B cell (primary cell): ENCODE measurements around the gene OR1Q1. TPM values are rescaled to one million over a fixed set of nuclear protein-coding genes. Genes with fewer than 3 reads are reported as not detected.

Source experiments
- ATAC-seq: fragments of 200-7000 bp; cut with Tn5 transposase; one replicate; pipeline ENCODE4 v1.10.0; 2021; ENCODE audit warnings: low read depth, mild to moderate bottlenecking, moderate number of reproducible peaks, moderate library complexity
- CTCF ChIA-PET: fragments of 350-600 bp; sonication (Branson Sonifier 250); formaldehyde crosslinking; loops from one replicate; lab custom pipeline; 2021; ENCODE audit warnings: antibody characterized with exemption, inconsistent platforms; lab: Charles Lee
- POLR2A ChIA-PET: fragments of 350-600 bp; sonication (Branson Sonifier 250); formaldehyde crosslinking; loops from one replicate; lab custom pipeline; 2021; ENCODE audit warnings: antibody characterized with exemption; lab: Charles Lee
- DNase-seq: peaks from one replicate; pipeline ENCODE4 v3.0.0; 2013
- H2AFZ ChIP-seq: 2 replicates; pipeline ENCODE4 v1.6.1; 2012; ENCODE audit warnings: mild to moderate bottlenecking, low read depth, low read length; ENCODE audit not compliant: insufficient read depth, poor library complexity, severe bottlenecking
- H3K27ac ChIP-seq, 2 donors: 1 replicate in 1 of 2; 2 replicates in 1 of 2; pipeline ENCODE4 v1.5.1; 2012 to 2013; ENCODE audit warnings: low read length in 2 of 2, mild to moderate bottlenecking in 2 of 2, moderate library complexity in 1 of 2
- H3K27me3 ChIP-seq, 4 experiments: fragments of 200-600 bp in 1 of 4; sonication (generic) in 1 of 4; replicated peaks in 1 of 4; 1 replicate in 2 of 4; 2 replicates in 2 of 4; pipeline versions ENCODE4 v1.6.1 to v1.7.0; 2013 to 2016; ENCODE audit warnings: low read length in 3 of 4, mild to moderate bottlenecking in 2 of 4, mixed read lengths in 1 of 4, moderate library complexity in 1 of 4; ENCODE audit not compliant: insufficient read depth in 4 of 4, control insufficient read depth in 3 of 4; ENCODE audit errors: control extremely low read depth in 1 of 4
- H3K36me3 ChIP-seq, 2 experiments: replicated peaks in 1 of 2; 1 replicate in 1 of 2; 2 replicates in 1 of 2; pipeline versions ENCODE4 v1.6.1 to v1.7.1; 2013; ENCODE audit warnings: low read length in 1 of 2; ENCODE audit not compliant: insufficient read depth in 2 of 2, control insufficient read depth in 1 of 2; ENCODE audit errors: control extremely low read depth in 1 of 2, extremely low read depth in 1 of 2
- H3K4me1 ChIP-seq, 2 donors: fragments of 200-600 bp in 1 of 2; sonication (generic) in 1 of 2; 1 replicate in 1 of 2; 2 replicates in 1 of 2; pipeline versions ENCODE4 v1.5.1 to v1.6.1; 2013 to 2017; ENCODE audit warnings: low read length in 2 of 2; ENCODE audit not compliant: control insufficient read depth in 2 of 2, insufficient read depth in 2 of 2
- H3K4me2 ChIP-seq: replicated peaks from 2 replicates; pipeline ENCODE3; 2012; ENCODE audit warnings: mild to moderate bottlenecking, low read depth, low read length; ENCODE audit not compliant: poor library complexity, severe bottlenecking
- H3K4me3 ChIP-seq, 5 experiments: fragments of 200-600 bp in 1 of 5; sonication (generic) in 1 of 5; 1 replicate in 3 of 5; 2 replicates in 2 of 5; pipeline versions ENCODE4 v1.5.1 to v1.7.0; 2011 to 2016; ENCODE audit warnings: low read length in 4 of 5, mild to moderate bottlenecking in 4 of 5, low read depth in 2 of 5, control low read depth in 1 of 5, moderate library complexity in 1 of 5; ENCODE audit not compliant: insufficient read depth in 1 of 5; ENCODE audit errors: control extremely low read depth in 1 of 5, extremely low read depth in 1 of 5
- H3K79me2 ChIP-seq: fragments of 200-600 bp; sonication (generic); one replicate; pipeline ENCODE4 v1.6.0; 2016; ENCODE audit warnings: low read length; ENCODE audit not compliant: control insufficient read depth, insufficient read depth
- H3K9ac ChIP-seq: fragments of 200-600 bp; sonication (generic); 2 replicates; pipeline ENCODE4 v1.6.1; 2017; ENCODE audit warnings: mild to moderate bottlenecking, low read length, moderate library complexity
- H3K9me3 ChIP-seq, 3 donors: one replicate each; pipeline versions ENCODE4 v1.6.1 to v1.7.1; 2013; ENCODE audit warnings: low read length in 2 of 3; ENCODE audit not compliant: control insufficient read depth in 2 of 3, insufficient read depth in 1 of 3; ENCODE audit errors: control extremely low read depth in 1 of 3
- H4K20me1 ChIP-seq: 2 replicates; pipeline ENCODE4 v1.6.0; 2012; ENCODE audit warnings: mild to moderate bottlenecking, low read length; ENCODE audit not compliant: insufficient read depth, control insufficient read depth, poor library complexity, severe bottlenecking
- H3K27ac Mint-ChIP-seq: one replicate; pipeline ENCODE4 v1.8.0; 2021; ENCODE audit warnings: mixed read lengths
- H3K27me3 Mint-ChIP-seq: one replicate; pipeline ENCODE4 v1.8.0; 2021; ENCODE audit warnings: mixed read lengths
- H3K4me1 Mint-ChIP-seq: one replicate; pipeline ENCODE4 v1.8.0; 2021; ENCODE audit warnings: mixed read lengths
- H3K4me3 Mint-ChIP-seq: one replicate; pipeline ENCODE4 v1.8.0; 2021; ENCODE audit warnings: mixed read lengths
- H3K9me3 Mint-ChIP-seq: one replicate; pipeline ENCODE4 v1.8.0; 2022; ENCODE audit warnings: mixed read lengths; ENCODE audit not compliant: insufficient read depth
- EZH2 ChIP-seq: IDR thresholded peaks from 2 replicates; pipeline ENCODE4 v1.6.1; 2012; ENCODE audit warnings: borderline replicate concordance, low read depth, mild to moderate bottlenecking, moderate library complexity, low read length; ENCODE audit not compliant: insufficient read depth, poor library complexity, severe bottlenecking
- WGBS: methylation state at CpG from one replicate; pipeline ENCODE4 v1.1.5; 2013; ENCODE audit warnings: missing lambda C conversion rate; ENCODE audit not compliant: insufficient coverage; 5-methylcytosine and 5-hydroxymethylcytosine counted together
- intact Hi-C: fragments of 100-400 bp; cut with micrococcal nuclease; formaldehyde crosslinking; loops from one replicate; pipeline ENCODE4 v1.10.0; 2022
- polyA plus RNA-seq: library from polyadenylated mRNA; depleted of rRNA; stranded (reverse); fragments of >200 nt; gene quantifications from 2 replicates; pipeline ENCODE4 v1.2.3, GENCODE V29; 2012
- total RNA-seq, 2 donors: library from RNA; stranded (reverse); fragments of 120-200 nt in 1 of 2; gene quantifications; 1 replicate in 1 of 2; 2 replicates in 1 of 2; pipeline versions ENCODE4 v1.2.3 to v1.2.4, GENCODE V29; 2013 to 2022
- TF ChIP-seq, protein P1 (sequence below): fragments of 200-600 bp; IDR thresholded peaks from one replicate; pipeline ENCODE4 v1.8.0; 2022; ENCODE audit warnings: antibody characterized with exemption, mild to moderate bottlenecking

OR1Q1 gene
- total and polyA plus RNA-seq, 2 donors (not counting 1 experiment from before 2014, with no cell fraction given): not detected

DNA sequence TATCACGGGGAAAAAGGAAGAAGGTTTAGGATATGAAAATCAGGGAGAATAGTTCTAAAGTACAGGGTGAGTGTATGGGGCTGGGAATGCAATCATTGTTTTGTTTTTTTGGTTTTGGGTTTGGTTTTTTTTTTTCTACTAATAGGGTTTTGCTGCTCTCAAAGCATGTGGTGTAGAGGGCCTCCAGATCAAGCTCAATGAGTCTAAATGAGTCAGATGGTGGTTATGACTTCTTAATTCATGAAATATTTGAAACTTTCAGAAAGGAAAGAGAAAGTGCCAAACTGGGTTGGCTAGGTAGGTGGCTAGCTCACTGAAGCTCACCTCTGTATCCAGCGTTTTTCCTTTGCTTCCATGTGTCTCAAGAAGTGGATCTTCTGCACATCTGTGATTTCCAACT, 42.1 kb upstream of the OR1Q1 start:
- intact Hi-C loops: no loop called here
- H3K27ac Mint-ChIP-seq: no peak overlapping the region
- Histone ChIP-seq H3K27ac (no peak overlapping the region), H3K9me3 (peaks cover 0 to 1% (median 0%) of the 10 kb centered on the region in 3 donors), H3K4me1 (no peaks in the 10 kb centered on the region), H3K4me2 (no peak overlapping the region), H3K9ac (no peak overlapping the region), H3K4me3 (no peak overlapping the region), H3K36me3 (no peaks in the 10 kb centered on the region), H4K20me1 (no peaks in the 10 kb centered on the region), H3K27me3 (no peaks in the 10 kb centered on the region), H2AFZ (no peak overlapping the region), H3K79me2 (no peaks in the 10 kb centered on the region)
- WGBS: 94% methylated on average over 2 of the region's 2 CpGs
- DNase-seq (no peak), ATAC-seq (no peak)
- no peaks in the 10 kb centered on the region for H3K4me1 Mint-ChIP-seq
- POLR2A ChIA-PET: no interaction called here
- CTCF ChIA-PET: no interaction called here
- peaks cover 4% of the 10 kb centered on the region for H3K9me3 Mint-ChIP-seq
- H3K27me3 Mint-ChIP-seq: peaks cover 21% of the 10 kb centered on the region
- no peak overlapping the region for H3K4me3 Mint-ChIP-seq
- no peak for TF ChIP-seq EZH2
- TF ChIP-seq, protein P1, sequence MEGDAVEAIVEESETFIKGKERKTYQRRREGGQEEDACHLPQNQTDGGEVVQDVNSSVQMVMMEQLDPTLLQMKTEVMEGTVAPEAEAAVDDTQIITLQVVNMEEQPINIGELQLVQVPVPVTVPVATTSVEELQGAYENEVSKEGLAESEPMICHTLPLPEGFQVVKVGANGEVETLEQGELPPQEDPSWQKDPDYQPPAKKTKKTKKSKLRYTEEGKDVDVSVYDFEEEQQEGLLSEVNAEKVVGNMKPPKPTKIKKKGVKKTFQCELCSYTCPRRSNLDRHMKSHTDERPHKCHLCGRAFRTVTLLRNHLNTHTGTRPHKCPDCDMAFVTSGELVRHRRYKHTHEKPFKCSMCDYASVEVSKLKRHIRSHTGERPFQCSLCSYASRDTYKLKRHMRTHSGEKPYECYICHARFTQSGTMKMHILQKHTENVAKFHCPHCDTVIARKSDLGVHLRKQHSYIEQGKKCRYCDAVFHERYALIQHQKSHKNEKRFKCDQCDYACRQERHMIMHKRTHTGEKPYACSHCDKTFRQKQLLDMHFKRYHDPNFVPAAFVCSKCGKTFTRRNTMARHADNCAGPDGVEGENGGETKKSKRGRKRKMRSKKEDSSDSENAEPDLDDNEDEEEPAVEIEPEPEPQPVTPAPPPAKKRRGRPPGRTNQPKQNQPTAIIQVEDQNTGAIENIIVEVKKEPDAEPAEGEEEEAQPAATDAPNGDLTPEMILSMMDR: no peak

DNA sequence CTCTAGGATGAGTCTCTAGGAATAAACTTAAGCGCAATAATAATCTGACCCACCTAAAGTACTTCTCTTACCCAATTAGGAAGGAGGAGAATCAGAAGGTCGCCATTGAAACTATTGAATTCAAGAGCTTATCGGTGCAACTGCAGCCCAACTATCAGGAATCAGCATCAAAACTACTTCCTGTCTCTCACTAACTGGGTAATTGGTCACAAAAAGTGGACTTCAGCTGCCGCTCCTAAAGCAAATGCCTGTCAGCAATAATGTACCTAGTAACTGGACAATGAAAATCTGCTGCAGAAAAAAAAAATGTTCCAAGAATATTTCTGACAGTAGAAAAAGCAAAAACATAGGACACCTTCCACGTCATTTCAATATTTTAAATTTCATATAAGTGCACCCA, 34.7 kb upstream of the OR1Q1 start:
- Mint-ChIP-seq H3K4me3 (no peak overlapping the region), H3K4me1 (no peaks in the 10 kb centered on the region), H3K9me3 (peaks cover 4% of the 10 kb centered on the region), H3K27ac (no peak overlapping the region), H3K27me3 (peaks cover 12% of the 10 kb centered on the region)
- no peak overlapping the region for H3K4me3 ChIP-seq
- no peaks in the 10 kb centered on the region for H3K79me2 ChIP-seq
- H4K20me1 ChIP-seq: no peaks in the 10 kb centered on the region
- no peak for TF ChIP-seq EZH2
- TF ChIP-seq, protein P1: no peak
- no peak overlapping the region for H3K4me2 ChIP-seq
- no peak overlapping the region for H3K27ac ChIP-seq
- CTCF ChIA-PET: no interaction called here
- H3K4me1 ChIP-seq: no peaks in the 10 kb centered on the region
- WGBS: no CpG with 5 or more reads among the region's 5 CpGs
- ATAC-seq: no peak
- DNase-seq: no peak
- no peaks in the 10 kb centered on the region for H3K27me3 ChIP-seq
- H3K36me3 ChIP-seq: no peaks in the 10 kb centered on the region
- H2AFZ ChIP-seq: no peak overlapping the region
- H3K9ac ChIP-seq: no peak overlapping the region
- peaks cover 0 to 1% (median 0%) of the 10 kb centered on the region in 3 donors for H3K9me3 ChIP-seq
- intact Hi-C loops: no loop called here
- POLR2A ChIA-PET: no interaction called here
